ENCODE measurements around the gene ABCE1. TPM values are rescaled to one million over a fixed set of nuclear protein-coding genes. Genes with fewer than 3 reads are reported as not detected.

Gene ABCE1
- 73.0 and 106 TPM in 2 replicates for total RNA-seq

DNA sequence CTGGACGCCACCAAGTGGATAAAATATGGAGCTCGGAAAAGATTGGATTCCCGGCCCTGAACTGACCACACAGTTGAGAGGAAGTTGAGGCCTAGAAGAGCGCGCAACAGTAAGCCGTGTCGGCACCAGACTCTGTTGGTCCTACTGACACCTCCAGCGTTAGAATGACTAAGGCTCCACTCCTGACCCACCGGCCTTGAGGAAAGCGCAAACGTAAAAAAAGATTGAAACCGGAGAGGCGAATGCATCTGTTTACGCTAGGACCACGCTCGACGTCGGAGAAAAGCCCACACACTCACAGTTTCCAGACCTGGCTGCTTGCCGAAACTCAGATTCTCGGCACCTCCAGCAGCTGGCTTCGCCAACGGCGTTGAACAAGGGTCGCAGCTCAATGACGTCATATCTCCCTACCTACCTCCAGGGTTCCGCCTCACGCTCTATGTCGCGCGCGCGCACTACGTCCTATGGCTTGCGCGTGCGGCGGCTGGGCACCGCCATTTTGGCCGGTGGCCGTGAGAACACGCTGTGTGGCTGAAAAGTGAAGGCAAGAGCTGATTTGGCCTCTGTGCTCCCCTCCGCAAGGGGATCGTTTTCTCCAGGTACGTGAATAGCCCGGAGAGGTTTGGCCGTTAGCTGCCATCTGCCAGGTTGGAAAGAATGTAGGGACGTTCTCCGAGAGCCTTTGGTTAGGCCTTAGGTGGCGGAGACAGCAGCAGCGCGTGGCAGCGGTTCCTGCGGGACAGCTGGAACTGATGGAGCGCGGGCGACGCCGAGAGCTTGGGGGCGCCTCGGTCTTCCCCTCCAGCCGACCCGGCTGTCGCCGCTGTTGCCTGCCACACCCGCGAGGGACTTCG is at the start of gene ABCE1, which contains the start of gene ANAPC10:
ABCE1 (plus strand) TSS at position 491 of the 854 bp plus-strand sequence. CDS start 6,102 bp downstream, outside the sequence.
ANAPC10 (minus strand) TSS at position 376 of the 854 bp plus-strand sequence. CDS start 2,097 bp downstream, outside the sequence.

Other genes with a start within 250 kb of the ABCE1 start
- 26.7 and 28.8 TPM in 2 replicates for gene ANAPC10, start 115 bp upstream of the ABCE1 start, total RNA-seq
- 17.3 and 18.3 TPM in 2 replicates for gene OTUD4, start 82.3 kb downstream of the ABCE1 start, total RNA-seq